ENCODE results near the gene CFL1. TPM values are rescaled to one million over a fixed set of nuclear protein-coding genes. Genes with fewer than 3 reads are reported as not detected.
"Not testable (repeated sequence)": the region's sequence is repeated elsewhere in the genome, so short reads cannot be mapped to it uniquely, and the experiment has no call there.

The CFL1 gene
- total RNA-seq, 1 donor from 2014 or later = 1,079 TPM

DNA sequence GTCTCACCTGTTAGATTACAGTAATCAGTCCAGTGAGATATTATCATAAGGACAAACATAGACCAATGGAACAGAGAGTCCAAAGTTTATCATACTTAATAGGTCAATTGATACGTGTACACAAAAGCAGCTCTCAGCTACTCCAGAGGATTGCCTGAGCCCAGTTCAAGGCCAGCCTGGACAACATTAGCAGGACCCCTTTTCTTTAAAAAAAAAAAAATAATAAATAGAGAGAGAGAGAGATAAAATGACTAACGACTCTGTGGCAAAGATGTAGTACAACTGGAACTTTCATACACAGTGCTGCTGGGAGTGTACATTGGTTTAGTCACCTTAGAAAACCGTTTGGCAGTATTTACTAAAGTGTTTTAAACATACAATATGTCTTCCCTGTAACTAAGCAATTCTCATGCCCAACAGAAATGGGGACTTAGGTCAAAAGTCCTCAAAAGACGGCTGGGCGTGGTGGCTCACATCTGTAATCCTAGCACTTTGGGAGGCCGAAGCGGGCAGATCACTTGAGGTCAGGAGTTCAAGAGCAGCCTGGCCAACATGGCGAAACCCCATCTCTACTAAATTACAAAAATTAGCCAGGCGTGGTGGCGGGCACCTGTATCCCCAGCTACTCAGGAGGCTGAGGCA is 13.6 kb downstream of the CFL1 start:
- Mint-ChIP-seq H3K27ac (no peak overlapping the region), H3K4me1 (no peaks in the 10 kb centered on the region), H3K9me3 (no peaks in the 10 kb centered on the region), H3K36me3 (ENCODE audit: low read depth) (no peaks in the 10 kb centered on the region), H3K27me3 (no peaks in the 10 kb centered on the region), H3K4me3 (no peak overlapping the region)
- ATAC-seq (ENCODE audit: low read depth) (no peak), DNase-seq (no peak)
- intact Hi-C loops (cut with micrococcal nuclease) = no loop called here
- no peak for TF ChIP-seq CTCF (IDR thresholded peaks at IDR 0.05)
- ChIA-PET CTCF (interaction anchor here (0.6 kb wide), 1 partner anchor 73 kb away, joined by 4 read pairs; no protein-coding TSS in a partner anchor), POLR2A (interaction anchor here (0.7 kb wide), 2 partner anchors 132 to 1618 kb away, joined by 3 to 5 read pairs; no protein-coding TSS in a partner anchor)

GRCh38 chr11:65843811-65844210 is 14.2 kb downstream of the CFL1 start:
- Mint-ChIP-seq H3K4me1 (no peaks in the 10 kb centered on the region), H3K4me3 (no peak overlapping the region), H3K27ac (no peak overlapping the region), H3K36me3 (ENCODE audit: low read depth) (no peaks in the 10 kb centered on the region), H3K27me3 (no peaks in the 10 kb centered on the region), H3K9me3 (no peaks in the 10 kb centered on the region)
- ChIA-PET CTCF (interaction anchor here (0.6 kb wide), 1 partner anchor 72 kb away, joined by 4 read pairs; no protein-coding TSS in a partner anchor), POLR2A (interaction anchor here (0.7 to 0.8 kb wide), 3 partner anchors 8 to 1617 kb away, joined by 3 read pairs; no protein-coding TSS in a partner anchor)
- intact Hi-C loops (cut with micrococcal nuclease) = no loop called here
- TF ChIP-seq CTCF (IDR thresholded peaks at IDR 0.05) = no peak
- ATAC-seq (ENCODE audit: low read depth) (no peak), DNase-seq (no peak)

- Mint-ChIP-seq H3K27ac (no peak overlapping the region), H3K27me3 (no peaks in the 10 kb centered on the region), H3K4me1 (no peaks in the 10 kb centered on the region), H3K9me3 (no peaks in the 10 kb centered on the region), H3K4me3 (no peak overlapping the region), H3K36me3 (ENCODE audit: low read depth) (no peaks in the 10 kb centered on the region)
- intact Hi-C loops (cut with micrococcal nuclease) = no loop called here
- ATAC-seq (ENCODE audit: low read depth) (no peak), DNase-seq (no peak)
- TF ChIP-seq CTCF (IDR thresholded peaks at IDR 0.05) = no peak
- ChIA-PET POLR2A (interaction anchor here (1.3 kb wide), 1 partner anchor 8 kb away, joined by 4 read pairs; the partner anchor contains the start of gene SNX32), CTCF (no interaction called here)
These were observed 15.8 kb downstream of the CFL1 start for GRCh38 chr11:65842144-65842543.

DNA sequence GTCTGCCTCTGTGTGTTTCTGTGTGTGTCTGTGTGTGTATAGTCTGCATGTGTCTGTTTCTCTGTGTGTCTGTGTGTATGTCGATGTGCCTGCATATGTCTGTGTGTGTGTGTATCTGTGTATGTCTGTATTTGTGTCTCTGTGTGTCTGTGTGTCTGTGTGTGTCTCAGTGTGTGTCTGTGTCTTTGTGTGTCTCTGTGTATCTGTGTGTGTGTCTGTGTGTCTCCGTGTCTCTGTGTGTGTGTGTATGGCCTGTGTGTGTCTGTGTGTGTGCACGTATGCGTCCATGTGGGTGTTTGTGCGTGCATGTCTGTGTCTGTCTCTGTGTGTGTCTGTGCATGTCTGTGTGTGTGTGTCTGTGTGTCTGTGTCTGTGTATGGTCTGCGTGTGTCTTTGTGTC is 23.8 kb downstream of the CFL1 start:
- Mint-ChIP-seq H3K27ac (no peak overlapping the region), H3K36me3 (ENCODE audit: low read depth) (no peaks in the 10 kb centered on the region), H3K4me3 (no peak overlapping the region), H3K4me1 (peaks cover 8% of the 10 kb centered on the region), H3K27me3 (no peaks in the 10 kb centered on the region), H3K9me3 (no peaks in the 10 kb centered on the region)
- DNase-seq (no peak), ATAC-seq (ENCODE audit: low read depth) (no peak)
- ChIA-PET CTCF (interaction anchor here (1.8 to 2.3 kb wide), 3 partner anchors 25 to 54 kb away, joined by 9 to 11 read pairs (median 10); partner anchors contain the start of genes AP5B1 and MUS81), POLR2A (interaction anchor here (1.2 to 2.8 kb wide), 9 partner anchors 8 to 219 kb away, joined by 4 to 46 read pairs (median 8); partner anchors contain the start of genes CCDC85B, CFL1, KAT5 and MUS81)
- TF ChIP-seq CTCF (IDR thresholded peaks at IDR 0.05) = no peak
- intact Hi-C loops (cut with micrococcal nuclease) = no loop called here

DNA sequence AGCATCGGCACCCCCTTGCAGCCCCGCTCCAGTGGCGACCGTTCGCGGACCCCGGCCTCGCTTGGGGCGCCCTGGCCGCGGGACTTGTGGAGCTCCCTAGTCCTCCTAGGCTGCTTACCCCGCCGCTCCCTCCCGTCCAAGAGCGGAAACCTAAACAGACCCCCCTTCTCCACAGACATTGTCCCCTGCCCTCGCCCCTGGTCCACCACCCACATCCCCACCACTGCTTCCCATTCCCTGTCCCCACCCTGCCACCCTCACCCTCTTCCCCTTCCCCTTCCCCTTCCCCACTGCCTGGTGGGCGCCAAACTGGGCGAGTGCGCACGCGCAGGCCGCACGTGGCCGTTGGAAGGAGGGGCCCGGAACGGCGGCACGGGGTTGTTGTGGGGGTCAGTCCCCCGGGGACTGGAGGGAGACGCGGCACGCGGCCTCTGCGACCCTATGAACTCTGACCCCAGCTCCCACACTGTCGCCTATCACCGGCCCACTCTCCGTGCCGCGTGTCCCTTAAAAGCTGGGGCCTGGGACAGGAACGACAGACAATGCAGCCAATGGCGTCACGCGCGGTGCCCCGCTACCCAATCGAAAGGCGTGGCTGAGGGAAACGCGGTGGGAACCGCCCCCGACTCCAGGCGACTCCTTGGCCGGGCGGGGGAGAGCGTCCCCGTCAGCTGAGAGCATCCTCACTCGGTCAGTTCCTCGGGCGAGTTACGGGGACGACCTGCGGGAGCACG is 24.5 kb downstream of the CFL1 start, which contains the start of gene SNX32:
TSS of gene SNX32 (plus strand) at position 667 of the 734 bp plus-strand sequence. CDS start 103 bp downstream, outside the sequence.
- no peak within 1 kb of the TSS for H3K27ac Mint-ChIP-seq
- TF ChIP-seq CTCF (IDR thresholded peaks at IDR 0.05) = no peak
- H3K27me3 Mint-ChIP-seq = no peaks in the 10 kb centered on the region
- H3K36me3 Mint-ChIP-seq (ENCODE audit: low read depth) = no peaks in the 10 kb centered on the region
- no peak within 1 kb of the TSS for H3K4me3 Mint-ChIP-seq
- ATAC-seq (ENCODE audit: low read depth) (peak; percentile 99), DNase-seq (peak; percentile 92)
- peaks cover 8% of the 10 kb centered on the region for H3K4me1 Mint-ChIP-seq
- ChIA-PET POLR2A (interaction anchor here (0.6 to 2.8 kb wide), 18 partner anchors 9 to 966 kb away, joined by 3 to 46 read pairs (median 6); partner anchors contain the start of genes AP5B1, CCDC85B, CFL1 and FIBP), CTCF (interaction anchor here (0.7 to 2.3 kb wide), 8 partner anchors 10 to 189 kb away, joined by 3 to 11 read pairs (median 4); partner anchors contain the start of genes AP5B1, CCDC85B, FIBP and MUS81)
- intact Hi-C loops (cut with micrococcal nuclease) = loop anchor here (1.0 kb wide), 1 partner anchor 25 kb away; the partner anchor contains the start of gene CFL1
- H3K9me3 Mint-ChIP-seq = no peaks in the 10 kb centered on the region

DNA sequence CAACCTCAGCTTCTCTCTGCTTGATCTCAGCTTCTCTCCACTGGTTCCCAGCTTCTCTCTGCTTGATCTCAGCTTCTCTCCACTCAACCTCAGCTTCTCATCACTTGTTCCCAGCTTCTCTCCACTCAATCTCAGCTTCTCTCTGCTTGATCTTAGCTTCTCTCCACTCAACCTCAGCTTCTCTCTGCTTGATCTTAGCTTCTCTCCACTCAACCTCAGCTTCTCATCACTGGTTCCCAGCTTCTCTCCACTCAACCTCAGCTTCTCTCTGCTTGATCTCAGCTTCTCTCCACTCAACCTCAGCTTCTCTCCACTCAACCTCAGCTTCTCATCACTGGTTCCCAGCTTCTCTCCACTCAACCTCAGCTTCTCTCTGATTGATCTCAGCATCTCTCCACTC is 25.7 kb downstream of the CFL1 start:
- H3K27ac Mint-ChIP-seq; intact Hi-C loops (cut with micrococcal nuclease); H3K4me1 Mint-ChIP-seq; ATAC-seq (ENCODE audit: low read depth); H3K36me3 Mint-ChIP-seq (ENCODE audit: low read depth); H3K27me3 Mint-ChIP-seq; H3K9me3 Mint-ChIP-seq; H3K4me3 Mint-ChIP-seq; DNase-seq: not testable (repeated sequence)
- CTCF ChIA-PET = interaction anchor here (1.2 to 2.3 kb wide), 6 partner anchors 15 to 58 kb away, joined by 3 to 11 read pairs (median 6); partner anchors contain the start of genes AP5B1, CCDC85B, FIBP and MUS81
- POLR2A ChIA-PET = interaction anchor here (1.2 to 2.8 kb wide), 9 partner anchors 18 to 262 kb away, joined by 3 to 46 read pairs (median 5); partner anchors contain the start of genes AP5B1, CFL1, KAT5 and MUS81

Measured in activated B cell treated with CpG ODN at 0.5 μM for 24 hours (primary cell).